ENCODE measurements around the gene CAMK2D. TPM values are rescaled to one million over a fixed set of nuclear protein-coding genes. Genes with fewer than 3 reads are reported as not detected.

The CAMK2D gene
- total RNA-seq, 1 experiment from 2014 or later = 9.0 TPM

DNA sequence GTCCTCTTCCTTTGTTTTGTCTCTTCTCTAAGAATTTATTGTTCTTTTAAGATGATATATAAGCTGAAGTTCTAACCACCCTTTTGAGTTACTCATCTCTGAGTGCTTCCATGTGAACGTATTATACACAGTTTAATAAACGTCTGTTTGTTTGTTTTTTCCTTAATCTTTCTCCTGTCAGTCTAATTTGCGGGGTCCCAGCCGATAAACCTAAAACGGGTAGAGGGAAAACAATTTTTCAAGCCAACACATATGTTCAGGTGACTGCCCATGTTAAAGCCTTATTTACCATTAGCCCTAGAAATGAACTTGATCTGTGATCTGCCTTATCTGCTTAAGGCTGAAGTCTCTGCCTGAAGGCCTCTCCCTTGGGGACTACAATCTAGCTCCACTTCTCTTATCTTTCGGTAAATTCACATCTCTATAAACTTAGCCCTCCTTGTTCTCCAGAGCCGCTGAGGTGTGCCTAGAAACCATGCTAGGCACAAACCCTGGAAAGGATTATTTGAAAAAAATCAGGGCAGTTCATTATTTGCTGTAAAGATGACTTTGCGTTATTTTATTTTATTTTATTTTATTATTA lies 158.8 kb downstream of the CAMK2D start:
- H3K23ac ChIP-seq (ENCODE audit: insufficient read length, low read depth, low read length) = no peak overlapping the region
- H3K27ac ChIP-seq (ENCODE audit: insufficient read length, low read depth, low read length) = no peak overlapping the region
- H4K5ac ChIP-seq (ENCODE audit: insufficient read length, low read depth, low read length) = no peak overlapping the region
- H2BK5ac ChIP-seq (ENCODE audit: insufficient read length, low read length) = no peak overlapping the region
- no peak overlapping the region for H3K4me3 Mint-ChIP-seq
- H3K4me1 Mint-ChIP-seq = peaks cover 3 to 5% of the 10 kb centered on the region in 2 experiments; a peak in 2 of 4 replicates
- no peak overlapping the region for H3K18ac ChIP-seq (ENCODE audit: insufficient read length, low read depth, low read length)
- no CpG with 5 or more reads among the region's 8 CpGs for WGBS (ENCODE audit: extremely low coverage, insufficient read length, low lambda C conversion rate)
- no peak overlapping the region for H2AK5ac ChIP-seq (ENCODE audit: insufficient read length, low read length)
- no peaks in the 10 kb centered on the region for H3K79me1 ChIP-seq (ENCODE audit: insufficient read depth, low read depth, low read length, poor library complexity, severe bottlenecking)
- H3K36me3 Mint-ChIP-seq (ENCODE audit: insufficient read depth in 1 of 3, low read depth in 3 of 3) = peaks cover 0 to 4% (median 0%) of the 10 kb centered on the region in 3 experiments; a peak in 1 of 7 replicates
- H3K4me1 ChIP-seq (ENCODE audit: insufficient read depth, low read length) = no peaks in the 10 kb centered on the region
- H3K23me2 ChIP-seq (ENCODE audit: insufficient read length, low read depth, low read length, poor library complexity, severe bottlenecking) = no peaks in the 10 kb centered on the region
- H3K9me3 ChIP-seq (ENCODE audit: control insufficient read depth, low read depth, low read length) = no peaks in the 10 kb centered on the region
- H3K27me3 ChIP-seq (ENCODE audit: insufficient read depth, low read length) = no peaks in the 10 kb centered on the region
- H2BK15ac ChIP-seq (ENCODE audit: low read depth, low read length) = no peak overlapping the region
- H3K4ac ChIP-seq (ENCODE audit: low read depth, low read length) = no peak overlapping the region
- H2BK120ac ChIP-seq (ENCODE audit: low read depth, low read length, poor library complexity, severe bottlenecking) = no peak overlapping the region
- no peak overlapping the region for H3K56ac ChIP-seq (ENCODE audit: insufficient read length, low read depth, low read length)
- peak overlapping the region in 2 of 3 experiments; percentile 7 to 78; a peak in 2 of 7 replicates for H3K27ac Mint-ChIP-seq
- H3K14ac ChIP-seq (ENCODE audit: insufficient read depth, low read length) = no peak overlapping the region
- TF ChIP-seq CTCF (conservative IDR thresholded peaks at IDR 0.05) = no peak
- no peak overlapping the region for H4K91ac ChIP-seq (ENCODE audit: insufficient read length, low read depth, low read length)
- H3K27me3 Mint-ChIP-seq (ENCODE audit: low read depth) = no peaks in the 10 kb centered on the region
- H4K20me1 ChIP-seq (ENCODE audit: control insufficient read depth, insufficient read depth, insufficient read length) = no peaks in the 10 kb centered on the region
- no peak for DNase-seq
- H2BK12ac ChIP-seq (ENCODE audit: insufficient read length, low read depth, low read length) = no peak overlapping the region
- no peaks in the 10 kb centered on the region for H3K79me2 ChIP-seq (ENCODE audit: insufficient read depth, low read length)
- no peaks in the 10 kb centered on the region; a peak in 2 of 5 replicates for H3K9me3 Mint-ChIP-seq
- no peak overlapping the region for H2BK20ac ChIP-seq (ENCODE audit: low read depth, low read length, poor library complexity, severe bottlenecking)
- H3K4me2 ChIP-seq (ENCODE audit: insufficient read depth, insufficient read length, low read length) = no peak overlapping the region
- no peak overlapping the region for H2AFZ ChIP-seq (ENCODE audit: low read length)
- H3K9ac ChIP-seq (ENCODE audit: extremely low read depth, insufficient read length, low read length) = no peak overlapping the region
- H3T11ph ChIP-seq (ENCODE audit: low read length) = no peak overlapping the region
- H4K8ac ChIP-seq (replicated peaks; ENCODE audit: insufficient read length, low read depth, low read length) = no peak overlapping the region
